Fibroblast of pulmonary artery (primary cell): ENCODE results near the gene NDUFS1.
"Not testable (repeated sequence)": the region's sequence is repeated elsewhere in the genome, so short reads cannot be mapped to it uniquely, and the experiment has no call there.

Source experiments
- DNase-seq: peaks from one replicate; pipeline ENCODE4 v3.0.0-alpha.2; 2010; ENCODE audit warnings: low read depth
- H3K4me3 ChIP-seq: replicated peaks from 2 replicates; pipeline ENCODE4 v1.5.1; 2011; ENCODE audit warnings: low read depth, mild to moderate bottlenecking, control low read depth, low read length, moderate library complexity
- TF ChIP-seq, protein P1 (sequence below): IDR thresholded peaks from 2 replicates; pipeline ENCODE4 v1.5.1; 2011; ENCODE audit warnings: mild to moderate bottlenecking, control low read depth, low read length, inconsistent platforms; ENCODE audit errors: missing control alignments

The NDUFS1 gene

GRCh38 chr2:206145665-206146064 is 13.6 kb downstream of the NDUFS1 start:
- no peak overlapping the region for H3K4me3 ChIP-seq
- DNase-seq, result no peak
- TF ChIP-seq, protein P1, sequence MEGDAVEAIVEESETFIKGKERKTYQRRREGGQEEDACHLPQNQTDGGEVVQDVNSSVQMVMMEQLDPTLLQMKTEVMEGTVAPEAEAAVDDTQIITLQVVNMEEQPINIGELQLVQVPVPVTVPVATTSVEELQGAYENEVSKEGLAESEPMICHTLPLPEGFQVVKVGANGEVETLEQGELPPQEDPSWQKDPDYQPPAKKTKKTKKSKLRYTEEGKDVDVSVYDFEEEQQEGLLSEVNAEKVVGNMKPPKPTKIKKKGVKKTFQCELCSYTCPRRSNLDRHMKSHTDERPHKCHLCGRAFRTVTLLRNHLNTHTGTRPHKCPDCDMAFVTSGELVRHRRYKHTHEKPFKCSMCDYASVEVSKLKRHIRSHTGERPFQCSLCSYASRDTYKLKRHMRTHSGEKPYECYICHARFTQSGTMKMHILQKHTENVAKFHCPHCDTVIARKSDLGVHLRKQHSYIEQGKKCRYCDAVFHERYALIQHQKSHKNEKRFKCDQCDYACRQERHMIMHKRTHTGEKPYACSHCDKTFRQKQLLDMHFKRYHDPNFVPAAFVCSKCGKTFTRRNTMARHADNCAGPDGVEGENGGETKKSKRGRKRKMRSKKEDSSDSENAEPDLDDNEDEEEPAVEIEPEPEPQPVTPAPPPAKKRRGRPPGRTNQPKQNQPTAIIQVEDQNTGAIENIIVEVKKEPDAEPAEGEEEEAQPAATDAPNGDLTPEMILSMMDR, result no peak

- no peak overlapping the region for H3K4me3 ChIP-seq
- DNase-seq, result no peak
- TF ChIP-seq, protein P1, result no peak
Observed at GRCh38 chr2:206144383-206144782, 14.9 kb downstream of the NDUFS1 start.

DNA sequence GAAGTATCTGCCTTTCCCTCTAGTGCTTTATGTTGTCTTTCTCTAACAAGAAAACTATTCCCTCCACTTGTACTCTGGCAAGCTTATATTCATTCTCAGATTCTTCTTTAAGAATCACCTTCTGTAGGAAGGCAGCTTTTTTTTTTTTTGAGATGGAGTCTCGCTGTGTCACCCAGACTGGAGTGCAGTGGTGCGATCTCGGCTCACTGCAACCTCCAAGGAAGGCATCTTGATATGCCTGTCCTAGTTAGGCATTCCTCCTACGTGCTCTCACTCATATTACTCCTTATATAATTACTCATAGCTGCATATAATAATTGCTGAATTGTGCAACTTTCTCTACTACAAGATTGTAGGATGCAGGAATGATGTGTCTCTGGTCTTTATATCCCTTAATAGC is 15.8 kb downstream of the NDUFS1 start:
- H3K4me3 ChIP-seq, result no peak overlapping the region
- no peak for DNase-seq
- TF ChIP-seq, protein P1, result no peak

- no peak overlapping the region for H3K4me3 ChIP-seq
- TF ChIP-seq, protein P1, result no peak
- DNase-seq, result no peak
Observed at GRCh38 chr2:206127656-206128055, 31.6 kb downstream of the NDUFS1 start.

- TF ChIP-seq, protein P1, result no peak
- no peak for DNase-seq
- no peak overlapping the region for H3K4me3 ChIP-seq
Observed at GRCh38 chr2:206125901-206126300, 33.3 kb downstream of the NDUFS1 start.

GRCh38 chr2:206122569-206122968 is 36.7 kb downstream of the NDUFS1 start:
- DNase-seq, H3K4me3 ChIP-seq: not testable (repeated sequence)

DNA sequence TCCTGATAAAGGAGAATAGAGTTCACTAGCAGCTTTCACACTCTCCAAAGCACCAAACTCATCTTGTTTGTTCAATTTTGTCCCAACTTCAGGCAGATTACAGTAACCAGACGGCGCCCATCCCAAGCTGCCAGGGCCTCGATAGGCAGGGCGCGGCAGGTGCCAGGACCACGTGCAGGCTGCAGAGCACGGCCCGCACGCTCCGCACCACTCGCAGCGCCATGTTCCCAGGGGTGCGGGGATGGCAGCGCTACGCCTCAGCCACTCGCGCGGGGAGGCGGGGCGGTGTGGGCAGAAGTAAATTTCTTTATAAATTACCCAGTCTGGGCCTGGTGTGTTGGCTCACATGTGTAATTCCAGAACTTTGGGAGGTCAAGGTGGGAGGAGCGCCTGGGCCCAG is 43.0 kb downstream of the NDUFS1 start:
- TF ChIP-seq, protein P1, result no peak
- H3K4me3 ChIP-seq, result no peak overlapping the region
- DNase-seq, result no peak
